Osteoblast (primary cell): ENCODE data around the gene ATG9B. TPM values are rescaled to one million over a fixed set of nuclear protein-coding genes. Genes with fewer than 3 reads are reported as not detected.

Experiments
- DNase-seq: peaks from one replicate; pipeline ENCODE4 v3.0.0; 2011; ENCODE audit warnings: low spot score, mixed read lengths; ENCODE audit not compliant: insufficient read length; ENCODE audit errors: missing footprints
- H2AFZ ChIP-seq: 2 replicates; pipeline ENCODE4 v1.6.0; 2011; ENCODE audit warnings: mild to moderate bottlenecking, low read length
- H3K27ac ChIP-seq: 2 replicates; pipeline ENCODE4 v1.5.1; 2011; ENCODE audit warnings: mild to moderate bottlenecking, low read depth, low read length, moderate library complexity
- H3K27me3 ChIP-seq: 2 replicates; pipeline ENCODE4 v1.6.0; 2012; ENCODE audit warnings: mild to moderate bottlenecking, control low read depth, inconsistent platforms, low read length, moderate library complexity; ENCODE audit not compliant: insufficient read depth
- H3K36me3 ChIP-seq: 2 replicates; pipeline ENCODE4 v1.5.1; 2011; ENCODE audit warnings: mild to moderate bottlenecking, low read length, control low read depth, moderate library complexity; ENCODE audit not compliant: insufficient read depth
- H3K4me1 ChIP-seq: 2 replicates; pipeline ENCODE4 v1.5.1; 2011; ENCODE audit warnings: mild to moderate bottlenecking, low read length, control low read depth, moderate library complexity; ENCODE audit not compliant: insufficient read depth
- H3K4me2 ChIP-seq: 2 replicates; pipeline ENCODE4 v1.6.0; 2011; ENCODE audit warnings: mild to moderate bottlenecking, low read length; ENCODE audit not compliant: insufficient read depth
- H3K4me3 ChIP-seq: fragments of 200-600 bp; sonication (generic); 3 replicates; pipeline ENCODE4 v1.5.1; 2012; ENCODE audit warnings: mild to moderate bottlenecking, low read length, inconsistent platforms; ENCODE audit not compliant: insufficient read depth
- H3K79me2 ChIP-seq: 2 replicates; pipeline ENCODE4 v1.6.0; 2012; ENCODE audit warnings: mild to moderate bottlenecking, low read length, control low read depth, inconsistent platforms; ENCODE audit not compliant: insufficient read depth
- H3K9me3 ChIP-seq: 2 replicates; pipeline ENCODE4 v1.5.1; 2011; ENCODE audit warnings: low read depth, low read length, control low read depth
- H4K20me1 ChIP-seq: 2 replicates; pipeline ENCODE4 v1.6.0; 2012; ENCODE audit warnings: mild to moderate bottlenecking, low read length, control low read depth; ENCODE audit not compliant: insufficient read depth
- total RNA-seq: library from RNA; depleted of rRNA; stranded (reverse); fragments of >200 nt; gene quantifications from 2 replicates; pipeline ENCODE4 v1.2.3, GENCODE V29; 2012
- TF ChIP-seq, protein P1 (sequence below): IDR thresholded peaks from 2 replicates; pipeline ENCODE4 v1.5.1; 2011; ENCODE audit warnings: mild to moderate bottlenecking, low read depth, low read length, moderate library complexity; ENCODE audit errors: extremely low read depth

ATG9B gene
- total RNA-seq, 1 donor: not detected

DNA sequence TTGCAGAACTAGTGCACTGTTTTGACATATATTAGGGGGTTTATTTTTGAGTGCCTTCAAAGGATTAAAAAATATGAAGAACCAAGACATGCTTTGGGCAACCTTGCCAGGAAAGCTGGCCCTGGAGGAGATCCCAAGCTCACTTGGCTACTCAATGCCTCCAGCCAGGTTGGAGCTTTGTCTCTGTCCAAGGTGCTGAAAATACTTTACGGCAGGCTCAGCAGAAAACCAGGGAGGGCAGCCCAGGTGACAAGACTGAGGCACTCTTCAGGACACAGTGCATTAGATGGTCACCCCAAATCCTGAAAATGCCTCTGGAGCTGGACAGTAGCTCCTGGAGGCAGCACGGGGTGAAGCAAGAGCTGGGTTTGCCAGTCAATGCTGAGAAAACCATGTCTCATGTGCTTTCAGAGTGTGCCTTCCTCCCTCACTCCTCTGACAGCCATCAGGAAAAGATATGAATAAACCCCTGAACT is 40.4 kb downstream of the ATG9B start:
- peaks cover 2% of the 10 kb centered on the region for H4K20me1 ChIP-seq
- H3K27me3 ChIP-seq: peaks cover 22% of the 10 kb centered on the region
- H3K9me3 ChIP-seq: no peaks in the 10 kb centered on the region
- no peaks in the 10 kb centered on the region for H3K79me2 ChIP-seq
- H2AFZ ChIP-seq: no peak overlapping the region
- TF ChIP-seq, protein P1, sequence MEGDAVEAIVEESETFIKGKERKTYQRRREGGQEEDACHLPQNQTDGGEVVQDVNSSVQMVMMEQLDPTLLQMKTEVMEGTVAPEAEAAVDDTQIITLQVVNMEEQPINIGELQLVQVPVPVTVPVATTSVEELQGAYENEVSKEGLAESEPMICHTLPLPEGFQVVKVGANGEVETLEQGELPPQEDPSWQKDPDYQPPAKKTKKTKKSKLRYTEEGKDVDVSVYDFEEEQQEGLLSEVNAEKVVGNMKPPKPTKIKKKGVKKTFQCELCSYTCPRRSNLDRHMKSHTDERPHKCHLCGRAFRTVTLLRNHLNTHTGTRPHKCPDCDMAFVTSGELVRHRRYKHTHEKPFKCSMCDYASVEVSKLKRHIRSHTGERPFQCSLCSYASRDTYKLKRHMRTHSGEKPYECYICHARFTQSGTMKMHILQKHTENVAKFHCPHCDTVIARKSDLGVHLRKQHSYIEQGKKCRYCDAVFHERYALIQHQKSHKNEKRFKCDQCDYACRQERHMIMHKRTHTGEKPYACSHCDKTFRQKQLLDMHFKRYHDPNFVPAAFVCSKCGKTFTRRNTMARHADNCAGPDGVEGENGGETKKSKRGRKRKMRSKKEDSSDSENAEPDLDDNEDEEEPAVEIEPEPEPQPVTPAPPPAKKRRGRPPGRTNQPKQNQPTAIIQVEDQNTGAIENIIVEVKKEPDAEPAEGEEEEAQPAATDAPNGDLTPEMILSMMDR: no peak
- no peak for DNase-seq
- H3K4me2 ChIP-seq: no peak overlapping the region
- H3K4me1 ChIP-seq: no peaks in the 10 kb centered on the region
- H3K36me3 ChIP-seq: no peaks in the 10 kb centered on the region
- H3K4me3 ChIP-seq: no peak overlapping the region
- H3K27ac ChIP-seq: no peak overlapping the region

GRCh38 chr7:150982351-150982750 is 41.9 kb downstream of the ATG9B start:
- no peaks in the 10 kb centered on the region for H3K9me3 ChIP-seq
- TF ChIP-seq, protein P1: no peak
- H3K4me3 ChIP-seq: no peak overlapping the region
- H4K20me1 ChIP-seq: peaks cover 2% of the 10 kb centered on the region
- H3K4me2 ChIP-seq: no peak overlapping the region
- H2AFZ ChIP-seq: no peak overlapping the region
- no peaks in the 10 kb centered on the region for H3K4me1 ChIP-seq
- DNase-seq: no peak
- no peak overlapping the region for H3K27ac ChIP-seq
- peaks cover 27% of the 10 kb centered on the region for H3K27me3 ChIP-seq
- no peaks in the 10 kb centered on the region for H3K79me2 ChIP-seq
- H3K36me3 ChIP-seq: no peaks in the 10 kb centered on the region

DNA sequence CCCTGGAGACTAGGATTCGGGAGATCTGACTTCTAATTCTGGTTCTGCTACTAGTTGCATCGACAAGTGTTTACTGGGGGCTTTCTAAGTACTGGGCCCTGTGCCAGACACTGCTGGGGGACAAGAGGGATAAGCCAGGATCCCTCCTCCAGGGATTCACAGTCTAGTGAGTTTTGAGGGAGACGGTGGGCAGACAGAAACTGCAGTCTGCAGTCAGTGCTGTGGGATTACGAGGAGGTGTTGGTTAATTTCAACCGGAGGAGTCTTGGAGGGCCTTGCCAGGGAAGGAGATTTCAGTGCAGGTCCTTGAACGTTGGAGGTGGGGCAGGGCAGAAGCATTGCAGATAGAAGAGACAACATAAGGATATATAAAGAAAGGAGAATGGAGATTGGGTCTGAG is 42.6 kb downstream of the ATG9B start:
- Histone ChIP-seq H3K27ac (no peak overlapping the region), H3K36me3 (no peaks in the 10 kb centered on the region), H3K9me3 (no peaks in the 10 kb centered on the region), H3K4me1 (no peaks in the 10 kb centered on the region), H3K4me3 (no peak overlapping the region), H3K4me2 (no peak overlapping the region), H3K27me3 (peaks cover 34% of the 10 kb centered on the region), H2AFZ (no peak overlapping the region), H4K20me1 (peaks cover 2% of the 10 kb centered on the region), H3K79me2 (no peaks in the 10 kb centered on the region)
- no peak for DNase-seq
- TF ChIP-seq, protein P1: no peak

DNA sequence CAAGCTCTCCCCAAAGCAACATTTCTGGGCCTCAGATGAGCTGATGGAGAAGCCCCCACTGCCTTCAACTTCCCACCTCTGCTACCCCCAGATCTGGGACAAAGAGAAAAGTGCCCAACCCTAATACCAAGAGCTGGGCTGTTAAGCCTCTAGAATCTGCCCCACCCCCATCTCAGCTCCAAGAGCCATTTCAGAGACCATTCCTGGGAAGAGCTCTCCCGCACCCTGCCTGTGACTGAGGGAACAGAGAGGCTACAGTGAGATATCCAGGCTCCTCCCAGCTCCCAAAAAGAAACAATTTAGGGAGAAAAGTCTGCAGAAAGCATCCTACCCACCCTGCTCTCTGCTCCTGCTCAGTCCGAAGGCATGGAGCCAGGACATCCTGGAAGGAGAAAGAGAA is 43.6 kb downstream of the ATG9B start:
- H3K27me3 ChIP-seq: peaks cover 43% of the 10 kb centered on the region
- no peaks in the 10 kb centered on the region for H3K79me2 ChIP-seq
- H3K4me1 ChIP-seq: no peaks in the 10 kb centered on the region
- TF ChIP-seq, protein P1: no peak
- no peak overlapping the region for H3K27ac ChIP-seq
- no peak overlapping the region for H2AFZ ChIP-seq
- H3K4me3 ChIP-seq: no peak overlapping the region
- H3K9me3 ChIP-seq: no peaks in the 10 kb centered on the region
- H3K4me2 ChIP-seq: no peak overlapping the region
- DNase-seq: no peak
- peaks cover 2% of the 10 kb centered on the region for H4K20me1 ChIP-seq
- no peaks in the 10 kb centered on the region for H3K36me3 ChIP-seq
